Upper lobe of left lung (tissue), 4 donors: Measurements from ENCODE around the gene GAST.

Experiments used
- CTCF ChIP-seq, 6 experiments: fragments of 450-650 bp in 4 of 6; fragments of 200-600 bp in 2 of 6; sonication (generic) in 2 of 6; IDR thresholded peaks; one replicate each; pipeline ENCODE4 v1.5.1; 2016 to 2019; ENCODE audit warnings: antibody characterized with exemption in 6 of 6
- EP300 ChIP-seq, 4 donors: sonication (generic); formaldehyde crosslinking; IDR thresholded peaks; one replicate each; pipeline ENCODE4 v1.5.1; 2017; ENCODE audit warnings: antibody characterized with exemption in 4 of 4, control low read depth in 2 of 4
- POLR2A ChIP-seq, 4 donors: fragments of 450-650 bp; IDR thresholded peaks; one replicate each; pipeline ENCODE4 v1.5.1; 2016 to 2017; ENCODE audit warnings: antibody characterized with exemption in 4 of 4, mild to moderate bottlenecking in 2 of 4
- POLR2AphosphoS5 ChIP-seq, 2 donors: sonication (generic); formaldehyde crosslinking; IDR thresholded peaks; one replicate each; pipeline ENCODE4 v1.5.1; 2017; ENCODE audit warnings: antibody characterized with exemption in 2 of 2

GRCh38 chr17:41739661-41740352, 27.7 kb downstream of the GAST start:
- no peak for TF ChIP-seq CTCF (IDR thresholded peaks at IDR 0.05)
- no peak for TF ChIP-seq POLR2A (IDR thresholded peaks at IDR 0.05)
- TF ChIP-seq POLR2AphosphoS5 (IDR thresholded peaks at IDR 0.05): no peak
- no peak for TF ChIP-seq EP300 (IDR thresholded peaks at IDR 0.05)
